K562 (cell line): ENCODE data around the gene PRR15L. TPM values are rescaled to one million over a fixed set of nuclear protein-coding genes. Genes with fewer than 3 reads are reported as not detected.

Experiments
- ATAC-seq: fragments of 200-7000 bp; cut with Tn5 transposase; 3 replicates; pipeline ENCODE4 v1.9.1; 2020; ENCODE audit warnings: moderate library complexity
- BruUV-seq: library from RNA; stranded (reverse); fragments of 400-500 nt; replicated peaks from 2 replicates; lab custom pipeline; 2021; lab: Mats Ljungman, UMichigan
- CTCF ChIA-PET: fragments of 300-600 bp; formaldehyde crosslinking; extraction: SDS; loops from one replicate; lab custom pipeline; 2021; ENCODE audit warnings: low intra/inter-chr PET ratio; lab: Yijun Ruan, JAX
- POLR2A ChIA-PET: fragments of 300-600, 350-650 bp; sonication (Branson Sonifier 250); formaldehyde crosslinking; extraction: SDS; loops from one replicate; lab custom pipeline; 2021; ENCODE audit warnings: antibody characterized with exemption, inconsistent platforms; lab: Yijun Ruan, JAX
- DNase-seq, 4 experiments: peaks; one replicate each; pipeline versions ENCODE4 v3.0.0 to v3.0.0-alpha.2; 2011 to 2018; ENCODE audit warnings: low spot score in 3 of 4, mixed read lengths in 3 of 4; ENCODE audit errors: extremely low read depth in 1 of 4
- FAIRE-seq: peaks from 2 replicates; lab custom pipeline; 2011; peaks lifted over from hg19 to GRCh38; lab: Jason Lieb, UNC
- H2AFZ ChIP-seq: 2 replicates; pipeline ENCODE4 v1.6.0; 2011; ENCODE audit warnings: low read depth, low read length, control low read depth, inconsistent platforms
- H3K27ac ChIP-seq: fragments of 200-600 bp; 3 replicates; pipeline ENCODE4 v1.8.0; 2011; ENCODE audit warnings: low read depth, mild to moderate bottlenecking, control low read depth, inconsistent platforms, low read length, moderate library complexity, mixed read lengths; ENCODE audit errors: extremely low read depth
- H3K27me3 ChIP-seq, 2 experiments: fragments of 300-600 bp in 1 of 2; 2 replicates in 1 of 2; 3 replicates in 1 of 2; pipeline versions ENCODE4 v1.6.0 to v1.8.0; 2011; ENCODE audit warnings: inconsistent platforms in 2 of 2, low read length in 2 of 2, mild to moderate bottlenecking in 1 of 2, mixed read lengths in 1 of 2, moderate library complexity in 1 of 2; ENCODE audit not compliant: control insufficient read depth in 2 of 2, insufficient read depth in 2 of 2
- H3K36me3 ChIP-seq: fragments of 300-600 bp; 3 replicates; pipeline ENCODE4 v1.8.0; 2011; ENCODE audit warnings: mild to moderate bottlenecking, low read length, inconsistent platforms; ENCODE audit not compliant: control insufficient read depth, insufficient read depth
- H3K4me1 ChIP-seq, 2 experiments: fragments of 200-600 bp in 1 of 2; replicated peaks in 1 of 2; 2 replicates in 1 of 2; 3 replicates in 1 of 2; pipeline versions ENCODE4 v1.5.1 to v1.8.0; 2011; ENCODE audit warnings: inconsistent platforms in 2 of 2, low read length in 2 of 2, mild to moderate bottlenecking in 1 of 2, mixed read lengths in 1 of 2, moderate library complexity in 1 of 2; ENCODE audit not compliant: control insufficient read depth in 2 of 2, insufficient read depth in 2 of 2
- H3K4me2 ChIP-seq: 2 replicates; pipeline ENCODE4 v1.6.1; 2011; ENCODE audit warnings: low read length, control low read depth, inconsistent platforms, mixed read lengths; ENCODE audit not compliant: insufficient read depth
- H3K4me3 ChIP-seq: fragments of 200-600 bp; sonication (generic), shearing (Covaris generic); 2 replicates; pipeline ENCODE4 v1.5.1; 2016; ENCODE audit warnings: control low read depth, inconsistent platforms
- H3K79me2 ChIP-seq: fragments of 200-600 bp; 3 replicates; pipeline ENCODE4 v1.8.0; 2011; ENCODE audit warnings: low read length, inconsistent platforms; ENCODE audit not compliant: control insufficient read depth, insufficient read depth
- H3K9ac ChIP-seq, 2 experiments: 2 replicates each; pipeline versions ENCODE4 v1.6.0 to v1.6.1; 2011; ENCODE audit warnings: low read depth in 2 of 2, low read length in 2 of 2, control low read depth in 1 of 2, inconsistent platforms in 1 of 2, mild to moderate bottlenecking in 1 of 2, mixed read lengths in 1 of 2; ENCODE audit not compliant: insufficient read depth in 1 of 2
- H3K9me1 ChIP-seq: one replicate; pipeline ENCODE4 v1.6.0; 2011; ENCODE audit warnings: inconsistent platforms, mild to moderate bottlenecking, low read length, moderate library complexity; ENCODE audit not compliant: control insufficient read depth, insufficient read depth
- H3K9me3 ChIP-seq: replicated peaks from 2 replicates; pipeline ENCODE4 v1.5.1; 2011; ENCODE audit warnings: low read depth, low read length, inconsistent platforms; ENCODE audit not compliant: control insufficient read depth, insufficient read depth
- H4K20me1 ChIP-seq: replicated peaks from 2 replicates; pipeline ENCODE4 v1.6.1; 2011; ENCODE audit warnings: low read length, inconsistent platforms, mixed read lengths; ENCODE audit not compliant: control insufficient read depth, insufficient read depth
- AFF1 ChIP-seq, 2 experiments: fragments of 450-650 bp; IDR thresholded peaks; 2 replicates each; pipeline ENCODE4 v1.6.1; 2018; ENCODE audit warnings: mild to moderate bottlenecking in 2 of 2, low read depth in 1 of 2; ENCODE audit not compliant: partially characterized antibody in 2 of 2
- ARID3B ChIP-seq: fragments of 250-450 bp; sonication (Bioruptor Pico); IDR thresholded peaks from 2 replicates; pipeline ENCODE4 v1.4.0; 2020; ENCODE audit warnings: borderline replicate concordance
- DIDO1 ChIP-seq: fragments of 450-650 bp; IDR thresholded peaks from 2 replicates; pipeline ENCODE4 v1.6.1; 2016; ENCODE audit warnings: low read depth, missing biosample characterization, missing genetic modification characterization
- E2F6 ChIP-seq, 2 experiments: IDR thresholded peaks; 2 replicates each; pipeline ENCODE4 v1.6.1; 2011; ENCODE audit warnings: borderline replicate concordance in 1 of 2, control low read depth in 1 of 2, low read depth in 1 of 2, low read length in 1 of 2, mild to moderate bottlenecking in 1 of 2, mixed read lengths in 1 of 2, moderate library complexity in 1 of 2; ENCODE audit not compliant: insufficient read depth in 1 of 2, insufficient read length in 1 of 2, poor library complexity in 1 of 2, severe bottlenecking in 1 of 2; ENCODE audit errors: extremely low read depth in 1 of 2
- FOXM1 ChIP-seq, 2 experiments: fragments of 450-650 bp in 1 of 2; sonication (generic) in 1 of 2; formaldehyde crosslinking in 1 of 2; IDR thresholded peaks; 2 replicates each; pipeline versions ENCODE4 v1.6.1 to v1.9.0; 2017 to 2022; ENCODE audit warnings: low read depth in 2 of 2, mild to moderate bottlenecking in 2 of 2, missing genetic modification reagents in 1 of 2, moderate library complexity in 1 of 2
- FOXO4 ChIP-seq: fragments of 450-650 bp; formaldehyde crosslinking; IDR thresholded peaks from 2 replicates; pipeline ENCODE4 v1.4.0; 2020; ENCODE audit warnings: mild to moderate bottlenecking, moderate library complexity
- HDAC8 ChIP-seq: fragments of 450-650 bp; IDR thresholded peaks from 2 replicates; pipeline ENCODE4 v1.6.1; 2016; ENCODE audit warnings: mild to moderate bottlenecking, missing genetic modification characterization, moderate library complexity, missing compliant biosample characterization
- MTA1 ChIP-seq: fragments of 450-650 bp; IDR thresholded peaks from 2 replicates; pipeline ENCODE4 v1.6.1; 2017; ENCODE audit warnings: borderline replicate concordance
- NRF1 ChIP-seq, 2 experiments: fragments of 450-650 bp; IDR thresholded peaks in 1 of 2; conservative IDR thresholded peaks in 1 of 2; 2 replicates each; pipeline ENCODE4 v1.6.1; 2014; ENCODE audit warnings: mild to moderate bottlenecking in 2 of 2
- PCBP1 ChIP-seq: fragments of 200-400 bp; formaldehyde crosslinking; IDR thresholded peaks from 2 replicates; pipeline ENCODE4 v1.6.1; 2018; ENCODE audit warnings: mild to moderate bottlenecking, low read depth, low read length; ENCODE audit not compliant: poor library complexity, severe bottlenecking
- PHB ChIP-seq: fragments of 250-450 bp; sonication (Bioruptor Pico); IDR thresholded peaks from 2 replicates; pipeline ENCODE4 v1.5.0; 2021
- POLR2H ChIP-seq: IDR thresholded peaks from 2 replicates; pipeline ENCODE4 v1.6.1; 2016; ENCODE audit warnings: missing genetic modification characterization, low read depth, mild to moderate bottlenecking, control low read depth, missing compliant biosample characterization, moderate library complexity
- SMARCA4 ChIP-seq: fragments of 450-650 bp; IDR thresholded peaks from 2 replicates; pipeline ENCODE4 v1.6.1; 2016
- ZFPM2 ChIP-seq: fragments of 250-450 bp; sonication (Bioruptor Pico); IDR thresholded peaks from 2 replicates; pipeline ENCODE4 v1.5.1; 2022; ENCODE audit warnings: mild to moderate bottlenecking
- WGBS: fragments of 100-300 bp; shearing (Covaris generic); methylation state at CpG from one replicate; pipeline ENCODE4 v1.1.6; 2016; ENCODE audit warnings: low coverage, mixed read lengths; ENCODE audit not compliant: insufficient coverage; ENCODE audit errors: missing lambda C conversion rate; 5-methylcytosine and 5-hydroxymethylcytosine counted together
- in situ Hi-C: fragments of 300-500 bp; cut with MboI; formaldehyde crosslinking; loops from 4 replicates; pipeline ENCODE4 v1.15.0; 2018; ENCODE audit warnings: inconsistent platforms, mixed read lengths
- intact Hi-C: fragments of 100-400 bp; cut with micrococcal nuclease; formaldehyde crosslinking; loops from 2 replicates; pipeline ENCODE4 v1.14.2; 2022
- polyA plus RNA-seq, 8 experiments: library from polyadenylated mRNA; depleted of rRNA in 4 of 8; stranded (reverse) in 5 of 8; unstranded in 3 of 8; fragments of >200 nt; fragmentation: Nextera tagmentation in 2 of 8; fragmentation: Illumina TruSeq in 1 of 8; extraction: Ambion mirVana in 2 of 8; extraction: Trizol in 1 of 8; gene quantifications; 2 replicates each; pipeline versions ENCODE4 v1.2.1 to v1.2.3, GENCODE V29; 2011 to 2014; ENCODE audit warnings: inconsistent platforms in 1 of 8, missing spikeins in 1 of 8
- total RNA-seq, 7 experiments: library from RNA; depleted of rRNA in 6 of 7; stranded (reverse); fragments of >200 nt in 6 of 7; fragmentation: Illumina TruSeq in 2 of 7; extraction: Trizol in 2 of 7; gene quantifications; 2 replicates each; pipeline versions ENCODE4 v1.2.1 to v1.2.3, GENCODE V29; 2011 to 2021; ENCODE audit warnings: low replicate concordance in 1 of 7

PRR15L gene
- total and polyA plus RNA-seq, 9 of the 15 experiments (the other 6 are each of a cell fraction or from before 2014, with no cell fraction given), result 0.03 TPM; not detected in 8

- Histone ChIP-seq H2AFZ (no peak overlapping the region), H3K27ac (no peak overlapping the region), H3K9ac (no peak overlapping the region), H3K4me1 (peaks cover 20 to 28% of the 10 kb centered on the region in 2 experiments; a peak in 4 of 5 replicates), H3K4me2 (no peak overlapping the region), H3K9me1 (no peaks in the 10 kb centered on the region), H3K79me2 (peaks cover 19% of the 10 kb centered on the region), H3K36me3 (peaks cover 59% of the 10 kb centered on the region), H4K20me1 (no peaks in the 10 kb centered on the region), H3K9me3 (no peaks in the 10 kb centered on the region), H3K27me3 (no peaks in the 10 kb centered on the region), H3K4me3 (no peak overlapping the region)
- no TSS peak for BruUV-seq
- CTCF ChIA-PET, result no interaction called here
- DNase-seq (no peak), FAIRE-seq (no peak), ATAC-seq (no peak)
- intact Hi-C loops, result no loop called here
- 97% methylated on average over 8 of the region's 8 CpGs for WGBS
- in situ Hi-C loops, result no loop called here
- POLR2A ChIA-PET, result no interaction called here
- TF ChIP-seq PCBP1 (no peak), MTA1 (no peak), HDAC8 (tag) (no peak), PHB (CRISPR knock-in tag) (no peak), FOXM1 (IDR thresholded peaks at IDR 0.05; ENCODE audit: low read depth) (no peak), FOXM1 (CRISPR knock-in tag; IDR thresholded peaks at IDR 0.05; ENCODE audit: low read depth) (no peak), POLR2H (tag) (no peak), AFF1 (IDR thresholded peaks at IDR 0.05; ENCODE audit: low read depth in 1 of 2, partially characterized antibody in 2 of 2) (no peak), DIDO1 (tag) (no peak), ZFPM2 (CRISPR knock-in tag) (no peak), SMARCA4 (no peak), NRF1 (conservative IDR thresholded peaks at IDR 0.05 in 1 of 2, IDR thresholded peaks at IDR 0.05 in 1 of 2) (no peak), ARID3B (CRISPR knock-in tag) (no peak), E2F6 (IDR thresholded peaks at IDR 0.05; ENCODE audit: borderline replicate concordance in 1 of 2, extremely low read depth in 1 of 2, insufficient read depth in 1 of 2, insufficient read length in 1 of 2, low read depth in 1 of 2, low read length in 1 of 2, poor library complexity in 1 of 2, severe bottlenecking in 1 of 2) (no peak), FOXO4 (CRISPR knock-in tag) (no peak)
Measured at GRCh38 chr17:47973541-47973940, 15.9 kb upstream of the PRR15L start.
